Naive thymus-derived CD8-positive, alpha-beta T cell (primary cell): ENCODE data around the gene CFAP161. TPM values are rescaled to one million over a fixed set of nuclear protein-coding genes. Genes with fewer than 3 reads are reported as not detected.
"Not testable (repeated sequence)": the region's sequence is repeated elsewhere in the genome, so short reads cannot be mapped to it uniquely, and the experiment has no call there.

Source experiments
- ATAC-seq, 2 donors: fragments of 150-1000 bp; cut with Tn5 transposase in 1 of 2; sonication (Bioruptor Pico), chemical (Tn5 transposase) in 1 of 2; 1 replicate in 1 of 2; 2 replicates in 1 of 2; pipeline ENCODE4 v1.10.0; 2021; ENCODE audit warnings: mild to moderate bottlenecking in 2 of 2, moderate library complexity in 2 of 2
- POLR2A ChIA-PET: fragments of 350-600 bp; sonication (Branson Sonifier 250); formaldehyde crosslinking; loops from one replicate; lab custom pipeline; 2021; ENCODE audit warnings: antibody characterized with exemption; lab: Charles Lee
- DNase-seq, 10 donors: peaks; one replicate each; pipeline versions ENCODE4 v3.0.0 to v3.0.0-alpha.2; 2020 to 2022
- H3K27ac Mint-ChIP-seq, 10 donors: one replicate each; pipeline ENCODE4 v1.8.0; 2020 to 2022; ENCODE audit warnings: mild to moderate bottlenecking in 10 of 10, mixed read lengths in 10 of 10, moderate library complexity in 4 of 10, inconsistent platforms in 1 of 10
- H3K27me3 Mint-ChIP-seq, 5 donors: one replicate each; pipeline ENCODE4 v1.8.0; 2021 to 2022; ENCODE audit warnings: mixed read lengths in 5 of 5
- H3K36me3 Mint-ChIP-seq, 3 donors: one replicate each; pipeline ENCODE4 v1.8.0; 2020 to 2022; ENCODE audit warnings: mixed read lengths in 3 of 3, mild to moderate bottlenecking in 2 of 3, inconsistent platforms in 1 of 3
- H3K4me1 Mint-ChIP-seq, 4 donors: one replicate each; pipeline ENCODE4 v1.8.0; 2021 to 2022; ENCODE audit warnings: mixed read lengths in 4 of 4
- H3K4me3 Mint-ChIP-seq, 10 donors: one replicate each; pipeline ENCODE4 v1.8.0; 2020 to 2022; ENCODE audit warnings: mild to moderate bottlenecking in 10 of 10, mixed read lengths in 10 of 10, moderate library complexity in 6 of 10, inconsistent platforms in 1 of 10
- H3K9me3 Mint-ChIP-seq, 9 donors: one replicate each; pipeline ENCODE4 v1.8.0; 2020 to 2022; ENCODE audit warnings: mixed read lengths in 9 of 9, mild to moderate bottlenecking in 3 of 9, inconsistent platforms in 1 of 9, moderate library complexity in 1 of 9
- polyA plus RNA-seq, 3 donors: library from polyadenylated mRNA; unstranded; fragments of 300-500 nt; fragmentation: Illumina TruSeq; gene quantifications; one replicate each; pipeline ENCODE4 v1.2.3, GENCODE V29; 2021
- total RNA-seq, 8 experiments: library from RNA in 2 of 8; stranded (reverse) in 2 of 8; gene quantifications; one replicate each; pipeline ENCODE4 v1.2.3 and lab custom pipeline; 2021 to 2026

The CFAP161 gene
- total and polyA plus RNA-seq, 5 experiments from 2014 or later: 0.21 TPM; not detected in 4

DNA sequence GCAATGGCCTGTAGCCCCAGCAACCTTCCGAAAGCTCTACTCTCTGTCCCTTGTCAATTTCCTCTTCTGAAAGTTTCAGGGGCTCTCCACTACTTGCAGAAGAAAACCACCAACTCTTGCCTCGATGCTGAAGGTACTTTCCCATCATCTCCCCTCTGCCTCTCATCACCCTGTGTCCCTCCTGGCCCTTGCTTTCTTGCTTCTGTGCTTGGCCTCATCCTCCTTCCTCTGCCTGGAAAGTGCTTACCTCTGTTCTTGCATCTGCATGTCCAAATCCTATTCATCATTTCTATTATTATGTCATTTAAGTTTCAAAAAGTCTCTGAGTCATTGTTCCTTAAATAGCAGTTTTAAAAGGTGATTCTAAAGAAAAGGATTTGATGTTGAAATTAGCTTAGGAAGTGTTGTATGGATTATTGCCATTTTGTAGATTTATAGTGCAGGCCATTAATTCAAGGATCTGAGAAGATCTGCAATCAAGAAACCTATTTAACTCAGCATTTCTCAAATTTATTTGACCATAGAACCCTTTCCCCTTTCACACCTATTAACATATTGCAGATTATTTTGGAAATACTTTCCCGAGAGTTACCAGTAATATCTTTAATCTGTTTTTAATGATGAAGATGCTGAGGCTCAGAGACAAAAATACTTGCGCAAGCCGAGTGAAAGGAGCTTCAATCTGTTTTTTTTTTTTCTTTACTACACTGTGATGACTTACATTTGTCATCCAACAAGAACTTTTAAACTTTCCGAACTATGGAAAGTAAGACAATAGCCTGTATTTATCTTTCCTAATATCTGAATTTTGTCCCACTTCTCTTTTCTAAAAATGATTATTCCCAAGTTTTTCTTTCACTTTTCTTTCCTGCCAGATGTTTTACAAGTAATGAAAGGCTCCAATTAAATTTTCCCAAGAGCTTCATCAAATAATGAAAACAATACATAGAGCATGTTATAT is 22.3 kb upstream of the CFAP161 start:
- Mint-ChIP-seq H3K36me3 (no peaks in the 10 kb centered on the region), H3K9me3 (no peaks in the 10 kb centered on the region), H3K4me1 (no peaks in the 10 kb centered on the region), H3K27ac (no peak overlapping the region), H3K27me3 (peaks cover 18 to 40% (median 28%) of the 10 kb centered on the region in 5 donors), H3K4me3 (no peak overlapping the region)
- DNase-seq (no peak), ATAC-seq (no peak)
- POLR2A ChIA-PET: interaction anchor here (0.5 kb wide), 1 partner anchor 1099 kb away, joined by 3 read pairs; no protein-coding TSS in a partner anchor

DNA sequence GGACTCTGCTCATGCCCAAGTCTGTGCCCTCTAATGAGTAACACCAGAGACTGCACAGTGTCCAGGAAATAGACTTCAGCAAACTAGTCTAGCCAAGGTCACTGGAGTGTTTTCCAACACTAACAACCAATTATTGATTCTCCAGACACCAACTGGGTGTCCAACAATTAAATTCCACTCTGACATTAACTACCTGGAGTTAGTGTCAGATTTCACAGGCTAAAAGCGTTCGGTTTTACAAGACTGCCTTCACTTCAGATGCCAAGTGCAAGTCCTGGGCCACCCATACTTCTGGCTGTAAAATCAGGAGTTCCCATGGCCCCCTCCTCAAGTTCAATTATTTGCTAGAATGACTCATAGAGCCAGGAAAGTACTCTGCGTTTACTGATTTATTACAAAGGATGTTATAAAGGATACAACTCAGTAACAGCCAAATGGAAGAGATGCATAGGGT is 20.8 kb upstream of the CFAP161 start:
- POLR2A ChIA-PET: no interaction called here
- Mint-ChIP-seq H3K36me3 (peaks cover 0 to 5% (median 0%) of the 10 kb centered on the region in 3 donors), H3K27ac (no peak overlapping the region), H3K27me3 (peaks cover 25 to 51% (median 39%) of the 10 kb centered on the region in 5 donors), H3K4me1 (peaks cover 0 to 6% (median 1%) of the 10 kb centered on the region in 4 donors), H3K4me3 (no peak overlapping the region), H3K9me3 (no peaks in the 10 kb centered on the region)
- DNase-seq (no peak), ATAC-seq (no peak)

DNA sequence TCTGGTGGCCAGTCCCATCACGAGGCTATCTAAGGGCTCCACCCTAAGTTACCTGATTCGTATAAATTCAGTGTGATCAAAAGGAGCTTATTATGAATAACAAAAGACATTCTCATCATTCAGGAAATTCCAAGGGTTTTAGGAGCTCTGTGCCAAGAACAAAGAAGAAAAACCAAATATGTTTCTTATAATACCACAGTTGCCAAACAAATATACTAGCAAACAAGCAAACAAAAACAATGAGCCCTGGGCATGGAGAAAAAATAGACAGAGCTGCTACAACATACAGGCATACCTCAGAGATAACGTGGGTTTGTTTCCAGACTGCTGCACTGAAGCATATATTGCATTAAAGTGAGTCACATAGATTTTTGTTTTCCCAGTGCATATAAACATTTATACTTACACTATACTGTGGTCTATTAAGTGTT is 20.2 kb upstream of the CFAP161 start:
- DNase-seq (no peak), ATAC-seq (no peak)
- peaks cover 25 to 51% (median 39%) of the 10 kb centered on the region in 5 donors for H3K27me3 Mint-ChIP-seq
- H3K36me3 Mint-ChIP-seq: peaks cover 0 to 5% (median 0%) of the 10 kb centered on the region in 3 donors
- no peak overlapping the region for H3K27ac Mint-ChIP-seq
- H3K4me1 Mint-ChIP-seq: peaks cover 0 to 6% (median 1%) of the 10 kb centered on the region in 4 donors
- no peaks in the 10 kb centered on the region for H3K9me3 Mint-ChIP-seq
- POLR2A ChIA-PET: no interaction called here
- H3K4me3 Mint-ChIP-seq: no peak overlapping the region

DNA sequence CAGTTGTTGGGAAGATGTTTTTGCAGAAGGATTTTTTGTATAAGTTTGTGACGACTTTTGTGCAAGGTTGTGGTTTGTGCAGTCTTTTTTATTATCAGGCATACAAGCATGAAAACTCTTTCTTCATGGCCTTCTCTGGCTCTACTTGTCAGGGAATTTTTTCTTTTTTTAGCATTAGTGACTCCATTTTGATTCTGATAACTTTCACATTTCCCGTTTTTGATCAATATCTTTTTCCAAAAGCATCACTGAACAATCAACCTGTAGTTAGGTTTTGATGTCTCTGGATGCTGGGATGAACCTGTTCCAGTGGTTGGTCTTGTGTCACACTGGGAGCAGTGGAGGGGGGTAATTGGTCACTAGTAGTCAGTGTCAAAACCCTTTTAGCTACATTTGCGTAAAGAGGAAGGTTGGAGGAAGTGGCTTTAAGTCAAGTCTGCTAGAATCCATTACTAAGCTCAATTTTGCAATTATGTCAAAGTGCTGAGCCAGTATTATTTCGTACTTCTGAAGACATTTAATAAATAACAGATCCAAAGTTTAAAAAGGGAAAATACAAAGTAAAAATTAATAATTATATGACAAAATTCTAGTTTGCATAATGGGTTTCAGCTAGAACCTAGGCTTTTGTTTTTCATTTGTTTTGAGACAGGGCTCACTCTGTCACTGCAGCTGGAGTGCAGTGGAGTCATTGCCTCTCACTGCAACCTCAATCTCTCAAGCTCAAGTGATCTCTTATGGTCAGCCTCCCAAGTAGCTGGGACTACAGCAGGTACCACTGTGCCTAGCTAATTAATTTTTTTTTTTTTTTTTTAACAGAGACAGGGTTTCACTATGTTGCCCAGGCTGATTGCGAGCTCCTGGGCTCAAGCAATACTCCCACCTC is 18.8 kb upstream of the CFAP161 start:
- DNase-seq: no peak
- no peak overlapping the region for H3K4me3 Mint-ChIP-seq
- POLR2A ChIA-PET: no interaction called here
- H3K36me3 Mint-ChIP-seq: peaks cover 0 to 5% (median 0%) of the 10 kb centered on the region in 3 donors
- H3K9me3 Mint-ChIP-seq: no peaks in the 10 kb centered on the region
- H3K27ac Mint-ChIP-seq: no peak overlapping the region
- peaks cover 26 to 57% (median 40%) of the 10 kb centered on the region in 5 donors for H3K27me3 Mint-ChIP-seq
- no peak for ATAC-seq
- peaks cover 0 to 6% (median 1%) of the 10 kb centered on the region in 4 donors for H3K4me1 Mint-ChIP-seq

DNA sequence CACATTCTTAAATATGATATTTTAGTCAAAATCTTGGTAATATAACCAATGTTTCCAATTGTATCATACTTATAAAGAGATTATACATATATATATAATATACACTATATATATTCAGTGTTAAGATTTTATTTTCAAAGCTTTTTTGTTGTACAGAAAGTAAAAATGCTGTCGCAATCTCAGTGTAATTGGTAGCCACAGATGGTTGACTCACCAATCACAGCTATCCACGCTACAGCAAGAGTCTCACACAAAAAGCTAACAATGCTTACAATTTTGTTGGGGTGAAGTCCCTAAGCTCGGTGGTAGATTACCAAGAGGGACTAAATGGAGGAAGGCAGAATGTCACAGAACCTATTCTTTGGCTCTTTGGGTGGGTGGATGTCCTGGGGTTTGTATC is 16.9 kb upstream of the CFAP161 start:
- no peak overlapping the region for H3K27ac Mint-ChIP-seq
- ATAC-seq: no peak
- POLR2A ChIA-PET: no interaction called here
- H3K9me3 Mint-ChIP-seq: no peaks in the 10 kb centered on the region
- DNase-seq: no peak
- H3K4me3 Mint-ChIP-seq: no peak overlapping the region
- peaks cover 0 to 6% (median 1%) of the 10 kb centered on the region in 4 donors for H3K4me1 Mint-ChIP-seq
- H3K36me3 Mint-ChIP-seq: peaks cover 0 to 5% (median 0%) of the 10 kb centered on the region in 3 donors
- peaks cover 21 to 51% (median 30%) of the 10 kb centered on the region in 5 donors for H3K27me3 Mint-ChIP-seq

DNA sequence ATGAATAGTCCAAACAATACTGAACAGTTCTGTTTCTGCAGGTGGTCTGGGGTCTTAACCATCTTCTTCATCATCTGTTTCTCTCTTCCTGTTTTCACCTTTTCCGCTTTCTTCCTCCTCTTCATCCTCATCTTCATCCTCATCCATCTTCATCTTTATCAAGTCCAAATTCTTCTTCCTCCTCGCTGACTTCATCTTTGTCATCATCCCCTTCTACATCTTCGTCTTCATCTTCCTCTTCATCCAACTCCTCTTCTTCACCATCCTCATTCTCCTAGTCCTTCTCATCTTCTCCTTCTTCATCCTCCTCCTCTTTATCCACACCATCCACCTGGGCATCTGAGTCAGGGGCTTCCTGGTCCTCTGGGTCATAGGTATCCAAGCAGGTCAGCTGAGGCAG is 16.5 kb upstream of the CFAP161 start:
- POLR2A ChIA-PET: no interaction called here
- H3K36me3 Mint-ChIP-seq: peaks cover 0 to 5% (median 0%) of the 10 kb centered on the region in 3 donors
- H3K4me1 Mint-ChIP-seq: peaks cover 0 to 6% (median 1%) of the 10 kb centered on the region in 4 donors
- no peak overlapping the region for H3K4me3 Mint-ChIP-seq
- ATAC-seq: no peak
- H3K27ac Mint-ChIP-seq: no peak overlapping the region
- H3K9me3 Mint-ChIP-seq: no peaks in the 10 kb centered on the region
- DNase-seq: no peak
- H3K27me3 Mint-ChIP-seq: peaks cover 21 to 53% (median 31%) of the 10 kb centered on the region in 5 donors

DNA sequence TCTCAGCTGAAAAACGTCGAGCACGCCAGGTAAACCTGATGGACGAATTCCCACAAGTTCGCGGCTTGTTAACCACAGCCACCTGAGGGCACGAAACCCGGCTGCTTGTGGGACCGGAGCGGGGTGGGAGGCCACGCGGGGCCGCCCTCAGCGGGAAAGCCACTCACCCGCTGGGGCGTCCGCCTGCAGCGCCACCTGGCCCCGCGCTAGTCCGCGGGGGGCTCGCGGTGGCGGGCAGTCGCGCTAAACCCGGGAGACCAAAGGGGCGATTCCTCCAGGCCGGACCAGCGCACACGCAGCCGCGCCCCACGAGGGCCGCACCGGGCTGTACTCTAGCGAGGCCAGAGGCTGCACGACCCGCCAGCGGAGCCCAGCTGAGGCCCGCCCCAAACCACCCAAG is 15.7 kb upstream of the CFAP161 start:
- ATAC-seq (no peak), DNase-seq (no peak)
- Mint-ChIP-seq H3K36me3 (peaks cover 0 to 5% (median 0%) of the 10 kb centered on the region in 3 donors), H3K27ac (no peak overlapping the region), H3K27me3 (peaks cover 27 to 59% (median 31%) of the 10 kb centered on the region in 5 donors), H3K9me3 (no peaks in the 10 kb centered on the region), H3K4me1 (peaks cover 0 to 6% (median 1%) of the 10 kb centered on the region in 4 donors), H3K4me3 (no peak overlapping the region)
- POLR2A ChIA-PET: no interaction called here

DNA sequence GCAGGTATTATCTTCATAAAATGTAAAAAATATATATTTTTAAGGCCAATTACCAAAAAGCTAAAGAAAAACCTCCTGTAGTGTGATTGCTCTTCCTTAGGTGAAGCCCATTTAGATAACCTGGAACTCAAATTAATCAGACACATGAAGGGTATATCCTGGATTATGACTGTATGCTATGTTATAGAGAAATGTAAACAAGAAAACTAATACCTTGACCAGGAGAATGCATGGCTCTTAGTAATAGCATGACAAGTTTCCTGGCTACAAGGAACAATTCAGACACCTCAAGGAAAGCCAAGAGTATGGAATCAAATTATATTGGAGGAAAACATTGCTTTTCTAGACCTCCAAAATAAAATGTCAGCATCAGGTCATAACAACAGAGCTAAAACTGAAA is 14.0 kb upstream of the CFAP161 start:
- Mint-ChIP-seq H3K9me3 (no peaks in the 10 kb centered on the region), H3K4me3 (no peak overlapping the region), H3K27me3 (peaks cover 31 to 60% (median 36%) of the 10 kb centered on the region in 5 donors), H3K36me3 (peaks cover 0 to 5% (median 0%) of the 10 kb centered on the region in 3 donors), H3K27ac (no peak overlapping the region), H3K4me1 (peaks cover 0 to 6% (median 1%) of the 10 kb centered on the region in 4 donors)
- ATAC-seq (no peak), DNase-seq (no peak)
- POLR2A ChIA-PET: no interaction called here

DNA sequence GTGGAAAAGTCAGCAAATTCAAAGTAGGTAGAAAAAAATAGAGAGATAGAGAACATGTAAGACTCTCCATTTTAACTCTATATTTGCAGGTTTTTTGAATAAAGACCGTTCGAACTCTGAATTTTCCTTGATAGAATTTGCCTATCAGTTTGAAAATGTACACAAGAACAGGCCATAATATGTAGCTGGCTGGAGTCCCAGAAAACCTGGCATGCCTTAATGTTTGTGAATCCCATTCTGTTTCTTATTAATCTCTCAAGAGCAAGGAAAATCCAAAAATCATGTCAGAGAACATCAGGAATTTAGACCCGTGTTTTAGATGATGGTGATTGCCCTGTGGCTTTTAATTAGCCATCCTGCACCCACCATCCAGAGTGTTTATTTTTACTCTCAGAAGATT is 7.2 kb upstream of the CFAP161 start:
- H3K4me3 Mint-ChIP-seq: no peak overlapping the region
- POLR2A ChIA-PET: no interaction called here

DNA sequence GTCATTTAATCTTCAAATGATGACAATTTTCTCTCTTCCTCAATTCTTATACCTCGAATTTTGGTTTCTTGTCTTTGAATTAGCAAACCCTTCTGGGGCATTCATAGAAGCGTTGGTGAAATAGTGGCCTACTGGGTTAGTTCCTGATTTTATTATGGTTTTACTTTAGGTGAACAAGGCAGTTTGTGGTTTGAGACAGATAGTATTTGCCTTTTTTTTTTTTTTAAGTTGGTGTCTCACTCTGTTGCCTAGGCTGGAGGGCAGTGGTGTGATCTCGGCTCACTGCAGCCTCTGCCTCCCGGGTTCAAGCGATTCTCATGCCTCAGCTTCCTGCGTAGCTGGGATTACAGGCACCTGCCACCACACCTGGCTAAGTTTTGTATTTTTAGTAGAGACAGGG is 7.4 kb downstream of the CFAP161 start:
- DNase-seq, ATAC-seq: not testable (repeated sequence)

More for the DNA sequence above, 7.2 kb upstream of the CFAP161 start:
- H3K27ac Mint-ChIP-seq: no peak overlapping the region
- ATAC-seq (no peak), DNase-seq (no peak)
- peaks cover 35 to 66% (median 46%) of the 10 kb centered on the region in 5 donors for H3K27me3 Mint-ChIP-seq
- H3K4me1 Mint-ChIP-seq: no peaks in the 10 kb centered on the region
- peaks cover 0 to 26% (median 23%) of the 10 kb centered on the region in 3 donors for H3K36me3 Mint-ChIP-seq
- H3K9me3 Mint-ChIP-seq: peaks cover 0 to 36% (median 11%) of the 10 kb centered on the region in 9 donors

DNA sequence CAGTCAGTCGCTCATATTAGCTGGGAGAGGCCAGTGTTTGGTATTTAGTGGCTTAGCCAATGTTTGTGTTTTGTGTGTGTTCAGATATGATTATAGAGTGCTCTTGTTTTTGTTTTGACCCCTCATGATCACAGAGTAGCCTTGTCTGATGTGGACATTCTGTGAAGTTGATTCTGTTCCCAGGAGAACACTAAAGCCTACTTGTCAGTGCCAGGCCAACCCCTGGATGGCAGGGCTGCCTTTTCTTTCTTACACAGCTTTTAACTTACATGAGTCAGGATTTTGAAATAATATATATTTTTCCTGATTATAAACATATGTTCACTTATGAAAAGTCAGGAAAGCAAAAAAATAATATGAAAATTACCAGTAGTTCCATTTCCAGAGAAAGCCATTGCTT is 11.9 kb downstream of the CFAP161 start:
- POLR2A ChIA-PET: no interaction called here
- ATAC-seq: no peak
- no peak overlapping the region for H3K4me3 Mint-ChIP-seq
- peaks cover 7 to 27% (median 18%) of the 10 kb centered on the region in 5 donors for H3K27me3 Mint-ChIP-seq
- peaks cover 0 to 3% (median 0%) of the 10 kb centered on the region in 4 donors for H3K4me1 Mint-ChIP-seq
- no peaks in the 10 kb centered on the region for H3K36me3 Mint-ChIP-seq
- H3K9me3 Mint-ChIP-seq: no peaks in the 10 kb centered on the region
- H3K27ac Mint-ChIP-seq: no peak overlapping the region
- no peak for DNase-seq

More for the DNA sequence above, 7.4 kb downstream of the CFAP161 start:
- POLR2A ChIA-PET, H3K4me1 Mint-ChIP-seq, H3K36me3 Mint-ChIP-seq, H3K9me3 Mint-ChIP-seq, H3K4me3 Mint-ChIP-seq, H3K27ac Mint-ChIP-seq: not testable (repeated sequence)
- peaks cover 14 to 35% (median 21%) of the 10 kb centered on the region in 5 donors for H3K27me3 Mint-ChIP-seq

DNA sequence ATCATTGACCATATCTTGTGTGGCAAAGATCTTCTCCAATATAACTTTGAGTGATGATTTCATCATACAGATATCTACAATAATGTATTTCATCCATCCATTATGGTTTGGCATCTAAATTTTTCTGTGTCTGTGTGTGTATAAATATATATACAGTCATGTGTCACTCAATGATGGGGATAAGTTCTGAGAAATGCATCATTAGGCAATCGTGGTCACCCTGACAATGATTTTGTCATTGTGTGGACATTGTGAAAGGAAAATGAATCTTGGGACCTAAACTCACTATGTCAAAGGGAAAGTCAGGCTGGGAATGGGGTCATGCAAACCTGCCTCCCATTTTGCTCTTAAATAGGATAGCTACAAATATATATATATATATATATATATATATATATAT is 12.4 kb downstream of the CFAP161 start:
- no peak overlapping the region for H3K27ac Mint-ChIP-seq
- H3K27me3 Mint-ChIP-seq: peaks cover 7 to 26% (median 18%) of the 10 kb centered on the region in 5 donors
- H3K36me3 Mint-ChIP-seq: no peaks in the 10 kb centered on the region
- H3K9me3 Mint-ChIP-seq: no peaks in the 10 kb centered on the region
- no peak for DNase-seq
- peaks cover 0 to 3% (median 0%) of the 10 kb centered on the region in 4 donors for H3K4me1 Mint-ChIP-seq
- POLR2A ChIA-PET: no interaction called here
- no peak overlapping the region for H3K4me3 Mint-ChIP-seq
- no peak for ATAC-seq
